OCI-LY1 (cell line): ENCODE data around the gene BRD7.

ENCODE experiments used
- H2AFZ ChIP-seq: fragments of 200-600 bp; sonication (generic), shearing (Covaris generic); 2 replicates; pipeline ENCODE4 v1.6.0; 2014; ENCODE audit warnings: antibody characterized with exemption, mild to moderate bottlenecking, low read length
- H3F3A ChIP-seq: fragments of 200-600 bp; sonication (generic), shearing (Covaris generic); 2 replicates; pipeline ENCODE4 v1.6.0; 2014; ENCODE audit warnings: mild to moderate bottlenecking, antibody characterized with exemption, low read length, moderate library complexity; ENCODE audit not compliant: insufficient read depth
- H3K27ac ChIP-seq: fragments of 200-600 bp; sonication (generic); 2 replicates; pipeline ENCODE4 v1.5.1; 2014; ENCODE audit warnings: low read length, mixed run types, mild to moderate bottlenecking, low read depth; ENCODE audit not compliant: poor library complexity, severe bottlenecking
- H3K27me3 ChIP-seq: fragments of 200-600 bp; sonication (generic); 2 replicates; pipeline ENCODE4 v1.6.0; 2014; ENCODE audit warnings: antibody characterized with exemption, mild to moderate bottlenecking, low read length, moderate library complexity; ENCODE audit not compliant: insufficient read depth
- H3K36me3 ChIP-seq: fragments of 200-600 bp; sonication (generic); 2 replicates; pipeline ENCODE4 v1.6.1; 2014; ENCODE audit warnings: mild to moderate bottlenecking, antibody characterized with exemption, low read length, moderate library complexity, mixed read lengths; ENCODE audit not compliant: insufficient read depth
- H3K4me1 ChIP-seq: fragments of 200-600 bp; sonication (generic); 2 replicates; pipeline ENCODE4 v1.5.1; 2014; ENCODE audit warnings: mild to moderate bottlenecking, low read length, moderate library complexity; ENCODE audit not compliant: insufficient read depth, severe bottlenecking
- H3K4me2 ChIP-seq: fragments of 200-600 bp; sonication (generic), shearing (Covaris generic); 2 replicates; pipeline ENCODE4 v1.6.1; 2014; ENCODE audit warnings: low read length
- H3K4me3 ChIP-seq: fragments of 200-600 bp; sonication (generic); 2 replicates; pipeline ENCODE4 v1.5.1; 2014; ENCODE audit warnings: low read length, low read depth, mild to moderate bottlenecking, mixed read lengths; ENCODE audit not compliant: poor library complexity, severe bottlenecking
- H3K79me2 ChIP-seq: fragments of 200-600 bp; shearing (Covaris generic); 2 replicates; pipeline ENCODE4 v1.6.1; 2016; ENCODE audit warnings: mixed run types, low read length, mixed read lengths; ENCODE audit not compliant: insufficient read depth
- H3K9ac ChIP-seq: fragments of 200-600 bp; sonication (generic), shearing (Covaris generic); 2 replicates; pipeline ENCODE4 v1.6.1; 2014; ENCODE audit warnings: mild to moderate bottlenecking, low read length, mixed read lengths
- H3K9me2 ChIP-seq: fragments of 200-600 bp; sonication (generic), shearing (Covaris generic); 2 replicates; pipeline ENCODE4 v1.6.1; 2014; ENCODE audit warnings: low read depth, mild to moderate bottlenecking, low read length, mixed read lengths
- H3K9me3 ChIP-seq: fragments of 200-600 bp; shearing (Covaris generic); 2 replicates; pipeline ENCODE4 v1.6.1; 2014; ENCODE audit warnings: low read length, mixed read lengths
- H4K20me1 ChIP-seq: fragments of 200-600 bp; sonication (generic), shearing (Covaris generic); 2 replicates; pipeline ENCODE4 v1.6.0; 2016; ENCODE audit warnings: mild to moderate bottlenecking, low read length; ENCODE audit not compliant: insufficient read depth
- CTCF ChIP-seq: fragments of 200-600 bp; sonication (generic), shearing (Covaris generic); IDR thresholded peaks from 2 replicates; pipeline ENCODE4 v1.5.1; 2017; ENCODE audit warnings: mild to moderate bottlenecking, antibody characterized with exemption, low read length, moderate library complexity, mixed read lengths
- EZH2 ChIP-seq: fragments of 200-600 bp; sonication (generic), shearing (Covaris generic); IDR thresholded peaks from 2 replicates; pipeline ENCODE4 v1.8.0; 2017; ENCODE audit warnings: borderline replicate concordance, mixed run types, mild to moderate bottlenecking, antibody characterized with exemption, low read length, moderate library complexity, mixed read lengths

BRD7 gene

GRCh38 chr16:50288026-50288425, 80.8 kb downstream of the BRD7 start:
- Histone ChIP-seq H3K9ac (no peak overlapping the region), H3K9me2 (no peaks in the 10 kb centered on the region), H3K27me3 (no peaks in the 10 kb centered on the region), H2AFZ (no peak overlapping the region), H3F3A (no peaks in the 10 kb centered on the region), H3K4me3 (no peak overlapping the region), H3K79me2 (peaks cover 9% of the 10 kb centered on the region), H3K36me3 (peaks cover 37% of the 10 kb centered on the region), H3K4me2 (no peak overlapping the region), H3K9me3 (no peaks in the 10 kb centered on the region), H3K4me1 (peaks cover 23% of the 10 kb centered on the region), H4K20me1 (no peaks in the 10 kb centered on the region), H3K27ac (no peak overlapping the region)
- TF ChIP-seq CTCF (no peak), EZH2 (no peak)

GRCh38 chr16:50286681-50287080, 82.1 kb downstream of the BRD7 start:
- Histone ChIP-seq H3K9me3 (no peaks in the 10 kb centered on the region), H3K27me3 (no peaks in the 10 kb centered on the region), H3F3A (no peaks in the 10 kb centered on the region), H3K27ac (no peak overlapping the region), H3K4me3 (no peak overlapping the region), H3K4me2 (no peak overlapping the region), H3K9me2 (no peaks in the 10 kb centered on the region), H3K79me2 (peaks cover 9% of the 10 kb centered on the region), H3K36me3 (peaks cover 26% of the 10 kb centered on the region), H4K20me1 (no peaks in the 10 kb centered on the region), H2AFZ (no peak overlapping the region), H3K4me1 (peaks cover 36% of the 10 kb centered on the region), H3K9ac (no peak overlapping the region)
- no peak for TF ChIP-seq CTCF

- Histone ChIP-seq H3K9me2 (no peaks in the 10 kb centered on the region), H2AFZ (no peak overlapping the region), H3K79me2 (peaks cover 9% of the 10 kb centered on the region), H3F3A (no peaks in the 10 kb centered on the region), H3K27me3 (no peaks in the 10 kb centered on the region), H3K4me2 (no peak overlapping the region), H3K4me3 (no peak overlapping the region), H4K20me1 (no peaks in the 10 kb centered on the region), H3K9ac (no peak overlapping the region; the same call in 1 of the 2 replicates), H3K27ac (peak overlapping the region; percentile 85), H3K9me3 (no peaks in the 10 kb centered on the region), H3K4me1 (peaks cover 43% of the 10 kb centered on the region), H3K36me3 (peaks cover 28% of the 10 kb centered on the region)
- TF ChIP-seq EZH2 (no peak), CTCF (no peak)
Measured at GRCh38 chr16:50285406-50286003, 83.3 kb downstream of the BRD7 start.
